NCI-H1092 (cell line): ENCODE data around the gene FAM83C.
"Not testable (repeated sequence)": the region's sequence is repeated elsewhere in the genome, so short reads cannot be mapped to it uniquely, and the experiment has no call there.

Experiments
- DNase-seq: peaks from one replicate; lab custom pipeline; 2025; lab: John Stamatoyannopoulos, UW

Gene FAM83C

GRCh38 chr20:35263532-35264341, 28.5 kb downstream of the FAM83C start:
- no peak for DNase-seq

- not testable (repeated sequence) for DNase-seq
These were observed 29.3 kb downstream of the FAM83C start for GRCh38 chr20:35262731-35263531.

- not testable (repeated sequence) for DNase-seq
These were observed 29.9 kb downstream of the FAM83C start for GRCh38 chr20:35262321-35262720.

GRCh38 chr20:35260426-35260825, 31.8 kb downstream of the FAM83C start:
- DNase-seq, result no peak

GRCh38 chr20:35257175-35257909, 34.9 kb downstream of the FAM83C start:
- no peak for DNase-seq

GRCh38 chr20:35254448-35254999, 37.7 kb downstream of the FAM83C start:
- no peak for DNase-seq

- DNase-seq, result no peak
These were observed 39.2 kb downstream of the FAM83C start for GRCh38 chr20:35253010-35253409.

- DNase-seq, result not testable (repeated sequence)
These were observed 39.6 kb downstream of the FAM83C start for GRCh38 chr20:35252598-35252997.

DNA sequence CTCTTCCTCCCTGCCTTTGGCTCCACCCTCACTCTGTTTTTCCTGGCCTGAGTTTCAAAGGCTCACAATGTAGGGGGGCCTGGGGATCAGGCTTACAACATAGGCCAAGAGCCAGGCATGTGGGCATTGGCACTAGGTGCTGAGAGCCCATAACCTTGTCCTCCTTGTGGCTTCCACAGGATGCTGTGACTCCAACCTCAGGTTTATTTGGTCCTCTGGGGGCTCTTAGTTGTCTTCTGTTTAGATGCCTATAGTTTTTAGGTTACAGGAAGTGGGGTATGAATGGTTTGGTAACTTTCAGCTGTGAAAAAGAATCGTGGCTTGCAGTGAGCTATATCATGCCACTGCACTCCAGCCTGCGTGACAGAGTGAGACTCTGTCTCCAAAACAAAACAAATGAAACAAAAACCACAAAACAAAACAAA, 40.2 kb downstream of the FAM83C start:
- DNase-seq, result no peak

- no peak for DNase-seq
These were observed 40.6 kb downstream of the FAM83C start for GRCh38 chr20:35251613-35251940.

GRCh38 chr20:35248641-35249475, 43.4 kb downstream of the FAM83C start:
- DNase-seq, result no peak

GRCh38 chr20:35246723-35247122, 45.5 kb downstream of the FAM83C start:
- no peak for DNase-seq

GRCh38 chr20:35243986-35244385, 48.2 kb downstream of the FAM83C start:
- no peak for DNase-seq

DNA sequence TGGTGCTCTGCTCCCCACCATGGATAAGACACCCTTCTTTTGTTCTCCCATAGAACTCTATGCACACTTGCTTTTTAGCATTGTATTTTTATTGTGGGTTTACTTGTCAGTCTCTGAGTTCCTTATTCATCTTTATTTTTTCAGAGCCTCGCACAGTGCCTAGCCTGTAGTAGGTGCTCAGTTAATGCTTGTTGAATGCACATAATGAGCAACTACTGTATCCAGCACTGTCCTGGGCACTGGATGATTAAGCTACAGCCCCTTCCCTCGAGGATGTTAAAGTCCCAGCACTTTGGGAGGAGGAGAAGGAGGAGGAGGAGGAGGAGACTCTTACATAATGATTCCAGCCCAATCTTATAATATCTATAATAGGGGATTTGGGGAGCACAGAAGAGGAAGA, 48.9 kb downstream of the FAM83C start:
- DNase-seq, result no peak

GRCh38 chr20:35240811-35241293, 51.4 kb downstream of the FAM83C start:
- DNase-seq, result no peak

- DNase-seq, result no peak
These were observed 52.0 kb downstream of the FAM83C start for GRCh38 chr20:35240083-35240810.

GRCh38 chr20:35238735-35239134, 53.5 kb downstream of the FAM83C start:
- DNase-seq, result no peak

- no peak for DNase-seq
These were observed 54.1 kb downstream of the FAM83C start for GRCh38 chr20:35238170-35238569.

DNA sequence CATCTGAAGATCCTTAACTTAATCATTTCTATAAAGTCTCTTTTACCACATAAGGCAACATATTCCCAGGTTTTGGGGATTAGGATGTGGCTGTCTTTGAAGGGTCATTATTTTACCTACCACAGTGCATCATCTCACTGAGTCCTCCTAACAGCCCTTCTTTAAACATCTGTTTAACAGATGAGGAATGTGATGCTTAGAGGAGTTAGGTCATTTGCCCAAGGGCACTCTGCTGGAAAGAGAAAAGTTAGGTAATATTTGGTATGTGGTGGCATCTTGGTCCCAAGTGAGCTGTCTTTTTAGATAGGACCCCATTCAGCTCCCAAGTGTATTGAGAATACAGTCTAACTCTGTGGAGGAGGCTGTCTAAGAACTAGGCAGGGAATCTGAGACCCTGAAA, 54.7 kb downstream of the FAM83C start:
- DNase-seq, result no peak

DNA sequence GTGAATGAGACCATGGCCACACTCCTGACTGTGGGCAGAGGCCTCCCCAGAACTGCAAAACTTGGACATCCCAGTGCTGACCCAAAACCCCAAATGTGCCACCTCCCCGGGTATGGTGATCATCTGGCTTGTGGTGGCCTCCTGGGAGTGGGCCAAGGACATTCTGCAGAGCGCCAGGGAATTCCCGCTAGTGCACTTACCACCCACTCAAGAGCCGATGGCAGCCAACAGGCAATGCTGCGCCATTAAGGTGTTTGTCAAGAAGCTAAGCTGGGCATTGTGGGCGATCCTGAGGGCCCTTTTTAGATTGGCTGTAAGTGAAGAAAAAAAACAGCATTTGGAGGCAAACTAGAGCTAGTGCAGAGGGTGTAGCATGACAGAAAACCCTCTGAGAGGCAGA, 56.3 kb downstream of the FAM83C start:
- DNase-seq, result no peak
